GM19455 (cell line): Measurements from ENCODE around the gene BIN2.

Source experiments
- ATAC-seq: cut with Tn5 transposase; IDR thresholded peaks from one replicate; pipeline ENCODE4 v1.9.1; 2021; ENCODE audit not compliant: unreplicated experiment

BIN2 gene

GRCh38 chr12:51323966-51324895 is at the start of gene BIN2:
Gene BIN2 (minus strand): TSS chr12:51324174. CDS start chr12:51324102, 72 bp downstream.
- peak; percentile 58 for ATAC-seq

- ATAC-seq = no peak
These were observed 49.2 kb upstream of the BIN2 start for GRCh38 chr12:51373187-51373586.

- ATAC-seq = no peak
These were observed 48.0 kb upstream of the BIN2 start for GRCh38 chr12:51372021-51372420.

GRCh38 chr12:51371295-51371953 is 47.5 kb upstream of the BIN2 start:
- ATAC-seq = no peak

GRCh38 chr12:51370667-51371066 is 46.7 kb upstream of the BIN2 start:
- ATAC-seq = no peak

GRCh38 chr12:51369581-51369980 is 45.6 kb upstream of the BIN2 start:
- no peak for ATAC-seq

- ATAC-seq = peak; percentile 99
These were observed 44.9 kb upstream of the BIN2 start for GRCh38 chr12:51368640-51369517.

- ATAC-seq = no peak
These were observed 41.3 kb upstream of the BIN2 start for GRCh38 chr12:51365276-51365675.

- no peak for ATAC-seq
These were observed 40.0 kb upstream of the BIN2 start for GRCh38 chr12:51364001-51364400.

- ATAC-seq = no peak
These were observed 38.9 kb upstream of the BIN2 start for GRCh38 chr12:51362747-51363342.

GRCh38 chr12:51362307-51362706 is 38.3 kb upstream of the BIN2 start:
- no peak for ATAC-seq

- no peak for ATAC-seq
These were observed 37.4 kb upstream of the BIN2 start for GRCh38 chr12:51361161-51362016.

GRCh38 chr12:51360315-51360714 is 36.3 kb upstream of the BIN2 start:
- no peak for ATAC-seq

GRCh38 chr12:51359851-51360250 is 35.9 kb upstream of the BIN2 start:
- no peak for ATAC-seq

GRCh38 chr12:51358496-51358895 is 34.5 kb upstream of the BIN2 start:
- no peak for ATAC-seq

GRCh38 chr12:51357374-51358047 is 33.5 kb upstream of the BIN2 start:
- no peak for ATAC-seq

GRCh38 chr12:51351913-51352532 is 28.0 kb upstream of the BIN2 start:
- no peak for ATAC-seq

- ATAC-seq = no peak
These were observed 25.1 kb upstream of the BIN2 start for GRCh38 chr12:51349026-51349425.

GRCh38 chr12:51348116-51348515 is 24.1 kb upstream of the BIN2 start:
- ATAC-seq = no peak
